Stomach (tissue), 9 donors: ENCODE results near the gene MEX3A. TPM values are rescaled to one million over a fixed set of nuclear protein-coding genes. Genes with fewer than 3 reads are reported as not detected.

Experiments used
- DNase-seq, 2 donors: peaks; one replicate each; pipeline versions ENCODE4 v3.0.0 to v3.0.0-alpha.2; 2013 to 2019
- H3K27ac ChIP-seq, 5 donors: fragments of 200-600 bp in 4 of 5; sonication (generic) in 4 of 5; one replicate each; pipeline ENCODE4 v1.5.1; 2013 to 2019; ENCODE audit warnings: mild to moderate bottlenecking in 1 of 5, moderate library complexity in 1 of 5
- H3K27me3 ChIP-seq, 3 donors: fragments of 200-600 bp; sonication (generic); one replicate each; pipeline ENCODE4 v1.5.1; 2017 to 2019; ENCODE audit warnings: mixed run types in 1 of 3
- H3K36me3 ChIP-seq, 4 donors: fragments of 200-600 bp; sonication (generic); 1 replicate in 3 of 4; 2 replicates in 1 of 4; pipeline ENCODE4 v1.5.1; 2016 to 2019
- H3K4me1 ChIP-seq, 4 donors: fragments of 200-600 bp; sonication (generic); one replicate each; pipeline ENCODE4 v1.5.1; 2016 to 2019
- H3K4me3 ChIP-seq, 4 donors: fragments of 200-600 bp; sonication (generic) in 3 of 4; one replicate each; pipeline ENCODE4 v1.5.1; 2016 to 2019; ENCODE audit warnings: mild to moderate bottlenecking in 1 of 4
- H3K9me3 ChIP-seq, 4 donors: fragments of 200-600 bp; sonication (generic); one replicate each; pipeline ENCODE4 v1.5.1; 2016 to 2019
- CTCF ChIP-seq, 7 experiments: fragments of 450-650 bp in 4 of 7; fragments of 200-600 bp in 3 of 7; sonication (generic) in 3 of 7; IDR thresholded peaks; one replicate each; pipeline ENCODE4 v1.5.1; 2016 to 2019; ENCODE audit warnings: antibody characterized with exemption in 7 of 7, control low read depth in 2 of 7, mild to moderate bottlenecking in 1 of 7
- EP300 ChIP-seq: sonication (generic); formaldehyde crosslinking; IDR thresholded peaks from one replicate; pipeline ENCODE4 v1.6.1; 2017; ENCODE audit warnings: antibody characterized with exemption
- POLR2A ChIP-seq, 4 donors: fragments of 450-650 bp; IDR thresholded peaks; one replicate each; pipeline ENCODE4 v1.6.1; 2016; ENCODE audit warnings: antibody characterized with exemption in 4 of 4, control low read depth in 2 of 4, mild to moderate bottlenecking in 1 of 4, moderate library complexity in 1 of 4
- POLR2AphosphoS5 ChIP-seq, 3 donors: sonication (generic); formaldehyde crosslinking; IDR thresholded peaks; one replicate each; pipeline ENCODE4 v1.6.1; 2016; ENCODE audit warnings: antibody characterized with exemption in 3 of 3
- WGBS, 5 donors: extraction: QIAGEN DNeasy Blood & Tissue Kit in 3 of 5; methylation state at CpG; one replicate each; pipeline versions ENCODE4 v1.1.5 to v1.1.7; 2013 to 2018; 5-methylcytosine and 5-hydroxymethylcytosine counted together
- intact Hi-C: fragments of 100-400 bp; cut with DNase I; formaldehyde crosslinking; loops from one replicate; pipeline ENCODE4 v1.15.1; 2023; ENCODE audit warnings: low total_unique reads
- polyA plus RNA-seq, 3 donors: library from polyadenylated mRNA; stranded (reverse); fragments of 200-250 nt; gene quantifications; one replicate each; pipeline ENCODE4 v1.2.3, GENCODE V29; 2013
- total RNA-seq, 5 donors: library from RNA; depleted of rRNA; stranded (reverse); fragments of >200 nt; gene quantifications; one replicate each; pipeline versions ENCODE4 v1.1.0 to v1.2.3, GENCODE V29; 2014 to 2016
- donor health status: healthy with polysubstance abuse.
- donor health status: Bipolar disorder and iron deficiency.
- donor health status: healthy.

The MEX3A gene
- total and polyA plus RNA-seq, 8 donors: 0.25 to 11.0 (median 1.5) TPM; not detected in 3

- no peak for DNase-seq
- TF ChIP-seq POLR2A (IDR thresholded peaks at IDR 0.05) (no peak), POLR2AphosphoS5 (IDR thresholded peaks at IDR 0.05) (no peak), EP300 (no peak), CTCF (IDR thresholded peaks at IDR 0.05) (no peak)
- WGBS, 5 donors: 74 to 95% (median 83%) methylated on average over 3 of the region's 3 CpGs
- H3K36me3 ChIP-seq: peaks cover 5 to 62% (median 37%) of the 10 kb centered on the region in 4 donors
- H3K9me3 ChIP-seq: no peaks in the 10 kb centered on the region
- intact Hi-C loops: no loop called here
- H3K27me3 ChIP-seq: peaks cover 0 to 7% (median 0%) of the 10 kb centered on the region in 3 donors
- no peak overlapping the region for H3K4me3 ChIP-seq
- no peak overlapping the region for H3K27ac ChIP-seq
- H3K4me1 ChIP-seq: peaks cover 0 to 22% (median 0%) of the 10 kb centered on the region in 4 donors
Measured at GRCh38 chr1:156069490-156070455, 12.5 kb downstream of the MEX3A start.

- Histone ChIP-seq H3K4me3 (no peak overlapping the region), H3K9me3 (no peaks in the 10 kb centered on the region), H3K36me3 (peaks cover 5 to 52% (median 34%) of the 10 kb centered on the region in 4 donors), H3K27ac (no peak overlapping the region), H3K27me3 (peaks cover 0 to 7% (median 0%) of the 10 kb centered on the region in 3 donors), H3K4me1 (peaks cover 0 to 22% (median 6%) of the 10 kb centered on the region in 4 donors)
- WGBS, 5 donors: 74 to 89% (median 80%) methylated on average over 2 of the region's 2 CpGs
- TF ChIP-seq POLR2A (IDR thresholded peaks at IDR 0.05) (no peak), CTCF (IDR thresholded peaks at IDR 0.05) (no peak), EP300 (no peak), POLR2AphosphoS5 (IDR thresholded peaks at IDR 0.05) (no peak)
- DNase-seq: no peak
- intact Hi-C loops: no loop called here
Measured at GRCh38 chr1:156067262-156067661, 15.0 kb downstream of the MEX3A start.

GRCh38 chr1:156065871-156066270 lies 16.4 kb downstream of the MEX3A start:
- TF ChIP-seq POLR2A (IDR thresholded peaks at IDR 0.05) (no peak), POLR2AphosphoS5 (IDR thresholded peaks at IDR 0.05) (no peak), CTCF (IDR thresholded peaks at IDR 0.05) (no peak), EP300 (no peak)
- H3K27ac ChIP-seq: no peak overlapping the region
- no peak for DNase-seq
- peaks cover 0 to 7% (median 0%) of the 10 kb centered on the region in 3 donors for H3K27me3 ChIP-seq
- 70 to 81% (median 75%) methylated on average over 16 of the region's 16 CpGs for WGBS, 5 donors
- peaks cover 0 to 42% (median 27%) of the 10 kb centered on the region in 4 donors for H3K36me3 ChIP-seq
- peaks cover 0 to 22% (median 6%) of the 10 kb centered on the region in 4 donors for H3K4me1 ChIP-seq
- no peak overlapping the region for H3K4me3 ChIP-seq
- intact Hi-C loops: no loop called here
- no peaks in the 10 kb centered on the region for H3K9me3 ChIP-seq

- H3K27me3 ChIP-seq: peaks cover 0 to 3% (median 0%) of the 10 kb centered on the region in 3 donors
- intact Hi-C loops: no loop called here
- no peak for DNase-seq
- no peak overlapping the region for H3K4me3 ChIP-seq
- H3K36me3 ChIP-seq: peaks cover 0 to 35% (median 21%) of the 10 kb centered on the region in 4 donors
- no peak overlapping the region for H3K27ac ChIP-seq
- no peaks in the 10 kb centered on the region for H3K9me3 ChIP-seq
- 76 to 88% (median 81%) methylated on average over 3 of the region's 3 CpGs for WGBS, 5 donors
- no peak for TF ChIP-seq POLR2A (IDR thresholded peaks at IDR 0.05)
- TF ChIP-seq POLR2AphosphoS5 (IDR thresholded peaks at IDR 0.05): no peak
- TF ChIP-seq CTCF (IDR thresholded peaks at IDR 0.05): no peak
- TF ChIP-seq EP300: no peak
- H3K4me1 ChIP-seq: peaks cover 0 to 22% (median 6%) of the 10 kb centered on the region in 4 donors
Measured at GRCh38 chr1:156065212-156065611, 17.1 kb downstream of the MEX3A start.
